Sigmoid colon (tissue), 7 donors: ENCODE measurements around the gene SYPL1. TPM values are rescaled to one million over a fixed set of nuclear protein-coding genes. Genes with fewer than 3 reads are reported as not detected.

Experiments
- DNase-seq: peaks from one replicate; pipeline ENCODE4 v3.0.0-alpha.2; 2019
- H3K27ac ChIP-seq, 4 donors: fragments of 200-600 bp; sonication (generic); one replicate each; pipeline ENCODE4 v1.5.1; 2016 to 2019; ENCODE audit warnings: mild to moderate bottlenecking in 1 of 4
- H3K27me3 ChIP-seq, 3 donors: fragments of 200-600 bp; sonication (generic); one replicate each; pipeline ENCODE4 v1.5.1; 2019; ENCODE audit warnings: mild to moderate bottlenecking in 1 of 3
- H3K36me3 ChIP-seq, 4 donors: fragments of 200-600 bp; sonication (generic); one replicate each; pipeline ENCODE4 v1.5.1; 2016 to 2019
- H3K4me1 ChIP-seq, 4 donors: fragments of 200-600 bp; sonication (generic); one replicate each; pipeline ENCODE4 v1.5.1; 2017 to 2019
- H3K4me3 ChIP-seq, 4 donors: fragments of 200-600 bp; sonication (generic); one replicate each; pipeline ENCODE4 v1.5.1; 2017 to 2019; ENCODE audit warnings: mild to moderate bottlenecking in 2 of 4, moderate library complexity in 1 of 4
- H3K9me3 ChIP-seq, 4 donors: fragments of 200-600 bp in 3 of 4; sonication (generic) in 3 of 4; one replicate each; pipeline versions ENCODE4 v1.5.1 to v1.6.1; 2013 to 2019
- CTCF ChIP-seq, 4 experiments: fragments of 450-650 bp in 3 of 4; fragments of 200-600 bp in 1 of 4; IDR thresholded peaks; one replicate each; pipeline ENCODE4 v1.5.1; 2016 to 2019; ENCODE audit warnings: antibody characterized with exemption in 4 of 4, mild to moderate bottlenecking in 3 of 4, moderate library complexity in 2 of 4
- EP300 ChIP-seq, 4 donors: sonication (generic); formaldehyde crosslinking; IDR thresholded peaks; one replicate each; pipeline ENCODE4 v1.6.1; 2017; ENCODE audit warnings: antibody characterized with exemption in 4 of 4
- POLR2A ChIP-seq, 2 donors: fragments of 450-650 bp; IDR thresholded peaks; one replicate each; pipeline ENCODE4 v1.6.1; 2016; ENCODE audit warnings: antibody characterized with exemption in 2 of 2, mild to moderate bottlenecking in 2 of 2, moderate library complexity in 2 of 2
- POLR2AphosphoS5 ChIP-seq, 4 donors: sonication (generic); formaldehyde crosslinking; IDR thresholded peaks; one replicate each; pipeline ENCODE4 v1.6.1; 2017; ENCODE audit warnings: antibody characterized with exemption in 4 of 4
- WGBS, 2 donors: extraction: QIAGEN DNeasy Blood & Tissue Kit; methylation state at CpG; one replicate each; pipeline ENCODE4 v1.1.7; 2013; 5-methylcytosine and 5-hydroxymethylcytosine counted together
- intact Hi-C: fragments of 100-400 bp; cut with DNase I; formaldehyde crosslinking; loops from one replicate; pipeline ENCODE4 v1.15.1; 2023
- polyA plus RNA-seq, 3 donors: library from polyadenylated mRNA; stranded (reverse); fragments of 200-250 nt; gene quantifications; one replicate each; pipeline ENCODE4 v1.2.3, GENCODE V29; 2013
- total RNA-seq, 4 donors: library from RNA; depleted of rRNA; stranded (reverse); fragments of >200 nt; gene quantifications; one replicate each; pipeline ENCODE4 v1.1.0, GENCODE V29; 2016
- donor health status: healthy with polysubstance abuse.
- donor health status: Bipolar disorder and iron deficiency.
- donor health status: healthy.

Gene SYPL1
- total and polyA plus RNA-seq, 7 donors, result 21.0 to 184 (median 99.5) TPM

GRCh38 chr7:106060394-106060920, 51.7 kb downstream of the SYPL1 start:
- Histone ChIP-seq H3K27me3 (no peaks in the 10 kb centered on the region), H3K4me1 (peaks cover 0 to 83% (median 61%) of the 10 kb centered on the region in 4 donors), H3K4me3 (no peak overlapping the region), H3K36me3 (no peaks in the 10 kb centered on the region), H3K9me3 (no peaks in the 10 kb centered on the region), H3K27ac (peak overlapping the region in 3 of 4 donors; percentile 68 to 89 (median 72))
- DNase-seq, result no peak
- intact Hi-C loops, result loop anchor here (10.0 kb wide), 1 partner anchor 224 kb away; the partner anchor contains the start of gene NAMPT
- 96% methylated on average over 7 of the region's 7 CpGs for WGBS, 2 donors
- no peak for TF ChIP-seq CTCF (IDR thresholded peaks at IDR 0.05)
- no peak for TF ChIP-seq POLR2AphosphoS5 (IDR thresholded peaks at IDR 0.05)
- TF ChIP-seq EP300 (IDR thresholded peaks at IDR 0.05), result no peak
- TF ChIP-seq POLR2A (IDR thresholded peaks at IDR 0.05), result no peak

- H3K4me3 ChIP-seq, result no peak overlapping the region
- 70 to 93% methylated on average over 2 of the region's 2 CpGs for WGBS, 2 donors
- TF ChIP-seq POLR2A (IDR thresholded peaks at IDR 0.05), result no peak
- no peak for TF ChIP-seq EP300 (IDR thresholded peaks at IDR 0.05)
- TF ChIP-seq POLR2AphosphoS5 (IDR thresholded peaks at IDR 0.05), result no peak
- no peak for TF ChIP-seq CTCF (IDR thresholded peaks at IDR 0.05)
- H3K27me3 ChIP-seq, result no peaks in the 10 kb centered on the region
- no peaks in the 10 kb centered on the region for H3K36me3 ChIP-seq
- H3K9me3 ChIP-seq, result no peaks in the 10 kb centered on the region
- H3K4me1 ChIP-seq, result peaks cover 0 to 74% (median 52%) of the 10 kb centered on the region in 4 donors
- intact Hi-C loops, result loop anchor here (10.0 kb wide), 1 partner anchor 365 kb away; no protein-coding TSS in a partner anchor
- peak overlapping the region in 3 of 4 donors; percentile 68 to 89 (median 72) for H3K27ac ChIP-seq
- no peak for DNase-seq
Measured at GRCh38 chr7:106059556-106059955, 52.6 kb downstream of the SYPL1 start.

GRCh38 chr7:106058928-106059324, 53.2 kb downstream of the SYPL1 start:
- Histone ChIP-seq H3K27me3 (no peaks in the 10 kb centered on the region), H3K27ac (peak overlapping the region; percentile 27 to 89 (median 70)), H3K4me3 (no peak overlapping the region), H3K36me3 (no peaks in the 10 kb centered on the region), H3K4me1 (peaks cover 0 to 67% (median 46%) of the 10 kb centered on the region in 4 donors), H3K9me3 (no peaks in the 10 kb centered on the region)
- WGBS, 2 donors, result 92 to 94% methylated on average over 3 of the region's 3 CpGs
- intact Hi-C loops, result loop anchor here (10.0 kb wide), 1 partner anchor 366 kb away; no protein-coding TSS in a partner anchor
- no peak for DNase-seq
- no peak for TF ChIP-seq EP300 (IDR thresholded peaks at IDR 0.05)

- WGBS, 2 donors, result 50 to 52% methylated on average over 19 of the region's 19 CpGs
- Histone ChIP-seq H3K4me1 (peaks cover 0 to 60% (median 39%) of the 10 kb centered on the region in 4 donors), H3K36me3 (no peaks in the 10 kb centered on the region), H3K9me3 (no peaks in the 10 kb centered on the region), H3K27ac (peak overlapping the region; percentile 27 to 89 (median 70)), H3K4me3 (no peak overlapping the region), H3K27me3 (no peaks in the 10 kb centered on the region)
- DNase-seq, result peak; percentile 95
- intact Hi-C loops, result loop anchor here (1.0 to 10.0 kb wide), 2 partner anchors 96 to 367 kb away; no protein-coding TSS in a partner anchor
- TF ChIP-seq EP300 (IDR thresholded peaks at IDR 0.05), result peak in 1 of 4 donors; percentile 50
- TF ChIP-seq POLR2AphosphoS5 (IDR thresholded peaks at IDR 0.05), result peak; percentile 57 to 85 (median 76)
- no peak for TF ChIP-seq CTCF (IDR thresholded peaks at IDR 0.05)
- TF ChIP-seq POLR2A (IDR thresholded peaks at IDR 0.05), result no peak
Measured at GRCh38 chr7:106057962-106058927, 53.9 kb downstream of the SYPL1 start.
